PC-3 (cell line): ENCODE data around the gene MAGI1. TPM values are rescaled to one million over a fixed set of nuclear protein-coding genes. Genes with fewer than 3 reads are reported as not detected.

Source experiments
- ATAC-seq: fragments of 200-7000 bp; cut with Tn5 transposase; 2 replicates; pipeline ENCODE4 v1.9.1; 2020; ENCODE audit warnings: mild to moderate bottlenecking, moderate library complexity
- BruUV-seq: library from RNA; stranded (reverse); fragments of 400-500 nt; replicated peaks from 2 replicates; lab custom pipeline; 2021; lab: Mats Ljungman, UMichigan
- CTCF ChIA-PET: fragments of 300-600 bp; sonication (Branson Sonifier 250); formaldehyde crosslinking; loops from one replicate; lab custom pipeline; 2022; ENCODE audit warnings: antibody characterized with exemption; lab: Charles Lee
- POLR2A ChIA-PET: fragments of 300-600 bp; sonication (Branson Sonifier 250); formaldehyde crosslinking; loops from one replicate; lab custom pipeline; 2022; ENCODE audit warnings: antibody characterized with exemption; ENCODE audit not compliant: unreplicated experiment; lab: Charles Lee
- DNase-seq: peaks from one replicate; pipeline ENCODE4 v3.0.0-alpha.2; 2015
- H2AFZ ChIP-seq: fragments of 300-600 bp; sonication (generic); 2 replicates; pipeline ENCODE4 v1.6.0; 2016; ENCODE audit warnings: antibody characterized with exemption, low read length
- H3F3A ChIP-seq: fragments of 300-600 bp; sonication (generic); one replicate; pipeline ENCODE4 v1.6.0; 2017; ENCODE audit warnings: antibody characterized with exemption, low read length, control low read depth, mild to moderate bottlenecking; ENCODE audit not compliant: unreplicated experiment
- H3K27ac ChIP-seq: fragments of 300-600 bp; sonication (generic); 2 replicates; pipeline ENCODE4 v1.5.1; 2016; ENCODE audit warnings: mild to moderate bottlenecking, low read length
- H3K27me3 ChIP-seq: fragments of 300-600 bp; sonication (generic); 2 replicates; pipeline ENCODE4 v1.6.1; 2016; ENCODE audit warnings: low read length, mixed read lengths
- H3K36me3 ChIP-seq: fragments of 300-600 bp; sonication (generic); 2 replicates; pipeline ENCODE4 v1.6.1; 2016; ENCODE audit warnings: low read depth, mixed run types, low read length, mixed read lengths
- H3K4me1 ChIP-seq: fragments of 300-600 bp; sonication (generic); 2 replicates; pipeline ENCODE4 v1.5.1; 2016; ENCODE audit warnings: low read length; ENCODE audit not compliant: insufficient read depth
- H3K4me2 ChIP-seq: fragments of 300-600 bp; sonication (generic); 2 replicates; pipeline ENCODE4 v1.6.0; 2016; ENCODE audit warnings: low read length
- H3K4me3 ChIP-seq: fragments of 300-600 bp; sonication (generic); 2 replicates; pipeline ENCODE4 v1.5.1; 2016; ENCODE audit warnings: mild to moderate bottlenecking, low read length, mixed read lengths
- H3K79me2 ChIP-seq: fragments of 300-600 bp; sonication (generic); 2 replicates; pipeline ENCODE4 v1.6.1; 2017; ENCODE audit warnings: low read length, mixed read lengths
- H3K9ac ChIP-seq: fragments of 300-600 bp; sonication (generic); 2 replicates; pipeline ENCODE4 v1.6.0; 2016; ENCODE audit warnings: mild to moderate bottlenecking, low read length
- H3K9me2 ChIP-seq: fragments of 300-600 bp; sonication (generic); replicated peaks from 2 replicates; pipeline ENCODE4 v1.6.1; 2016; ENCODE audit warnings: mixed run types, low read length, mixed read lengths
- H3K9me3 ChIP-seq: fragments of 300-600 bp; sonication (generic); 2 replicates; pipeline ENCODE4 v1.6.1; 2016; ENCODE audit warnings: low read length, mixed read lengths
- H4K20me1 ChIP-seq: fragments of 300-600 bp; sonication (generic); 2 replicates; pipeline ENCODE4 v1.6.1; 2016; ENCODE audit warnings: low read length, mixed read lengths
- CTCF ChIP-seq: fragments of 300-600 bp; sonication (generic); conservative IDR thresholded peaks from 2 replicates; pipeline ENCODE4 v1.5.1; 2017; ENCODE audit warnings: antibody characterized with exemption, low read depth, mild to moderate bottlenecking, low read length
- EZH2 ChIP-seq: fragments of 300-600 bp; sonication (generic); IDR thresholded peaks from one replicate; pipeline ENCODE4 v1.6.1; 2017; ENCODE audit warnings: antibody characterized with exemption, mild to moderate bottlenecking, low read length; ENCODE audit not compliant: unreplicated experiment
- EZH2phosphoT487 ChIP-seq: fragments of 300-600 bp; sonication (generic); IDR thresholded peaks from 2 replicates; pipeline ENCODE4 v1.6.1; 2018; ENCODE audit warnings: mild to moderate bottlenecking, antibody characterized with exemption, low read length, borderline replicate concordance
- intact Hi-C: fragments of 100-400 bp; cut with micrococcal nuclease; formaldehyde crosslinking; loops from 2 replicates; pipeline ENCODE4 v1.9.0; 2023
- total RNA-seq: library from RNA; depleted of rRNA; stranded (reverse); fragments of >200 nt; gene quantifications from 2 replicates; pipeline ENCODE4 v1.2.3, GENCODE V29; 2014

MAGI1 gene
- total RNA-seq, 1 experiment from 2014 or later, result 8.9 TPM

DNA sequence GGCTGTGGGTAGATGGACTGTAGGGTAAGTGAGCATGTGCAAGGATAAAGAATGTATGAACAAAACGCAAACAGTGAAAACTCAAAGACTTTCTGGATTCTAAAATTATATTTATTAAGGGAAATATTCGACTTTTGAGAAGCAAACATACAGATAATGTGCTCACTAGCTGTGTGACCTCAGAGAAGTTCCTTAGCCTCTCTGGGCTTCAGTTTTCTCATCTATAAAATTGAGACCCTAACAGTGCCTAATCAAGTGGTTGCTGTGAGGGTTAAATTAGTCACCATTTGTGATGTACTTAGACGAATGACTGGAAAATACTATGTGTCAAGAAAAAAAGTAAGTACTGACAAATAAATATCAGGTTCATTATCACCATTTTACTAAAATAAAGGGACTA is 261.7 kb downstream of the MAGI1 start:
- Histone ChIP-seq H3K9me3 (no peaks in the 10 kb centered on the region), H3K4me3 (no peak overlapping the region), H3K79me2 (no peaks in the 10 kb centered on the region), H4K20me1 (no peaks in the 10 kb centered on the region), H3K9ac (no peak overlapping the region), H2AFZ (no peak overlapping the region), H3K4me1 (peaks cover 5% of the 10 kb centered on the region; the same call in 1 of the 2 replicates), H3K4me2 (no peak overlapping the region), H3K36me3 (no peaks in the 10 kb centered on the region), H3K27me3 (no peaks in the 10 kb centered on the region), H3F3A (no peaks in the 10 kb centered on the region), H3K9me2 (no peaks in the 10 kb centered on the region), H3K27ac (no peak overlapping the region)
- TF ChIP-seq EZH2phosphoT487, result no peak
- TF ChIP-seq EZH2, result no peak
- no peak for TF ChIP-seq CTCF
- CTCF ChIA-PET, result no interaction called here
- intact Hi-C loops, result no loop called here
- POLR2A ChIA-PET, result no interaction called here
- BruUV-seq, result no TSS peak
- no peak for ATAC-seq
- no peak for DNase-seq

GRCh38 chr3:65776494-65776893 is 262.2 kb downstream of the MAGI1 start:
- Histone ChIP-seq H3K9ac (no peak overlapping the region), H3K27me3 (no peaks in the 10 kb centered on the region), H3K4me1 (peaks cover 5% of the 10 kb centered on the region; the same call in 1 of the 2 replicates), H2AFZ (no peak overlapping the region), H3K4me2 (no peak overlapping the region), H3K27ac (no peak overlapping the region), H3F3A (no peaks in the 10 kb centered on the region), H3K79me2 (no peaks in the 10 kb centered on the region), H3K9me3 (no peaks in the 10 kb centered on the region), H4K20me1 (no peaks in the 10 kb centered on the region), H3K4me3 (no peak overlapping the region), H3K9me2 (no peaks in the 10 kb centered on the region), H3K36me3 (no peaks in the 10 kb centered on the region)
- ATAC-seq (no peak), DNase-seq (no peak)
- ChIA-PET POLR2A (no interaction called here), CTCF (no interaction called here)
- intact Hi-C loops, result no loop called here
- no TSS peak for BruUV-seq
- TF ChIP-seq EZH2 (no peak), EZH2phosphoT487 (no peak), CTCF (no peak)

GRCh38 chr3:65776081-65776480 is 262.6 kb downstream of the MAGI1 start:
- no peaks in the 10 kb centered on the region for H3K9me2 ChIP-seq
- POLR2A ChIA-PET, result no interaction called here
- H3F3A ChIP-seq, result no peaks in the 10 kb centered on the region
- no TSS peak for BruUV-seq
- H3K27me3 ChIP-seq, result no peaks in the 10 kb centered on the region
- H3K4me2 ChIP-seq, result no peak overlapping the region
- H3K4me3 ChIP-seq, result no peak overlapping the region
- peaks cover 5% of the 10 kb centered on the region; the same call in 1 of the 2 replicates for H3K4me1 ChIP-seq
- ATAC-seq (no peak), DNase-seq (no peak)
- no peak overlapping the region for H2AFZ ChIP-seq
- no peaks in the 10 kb centered on the region for H3K79me2 ChIP-seq
- H3K36me3 ChIP-seq, result no peaks in the 10 kb centered on the region
- H4K20me1 ChIP-seq, result no peaks in the 10 kb centered on the region
- CTCF ChIA-PET, result no interaction called here
- no peak for TF ChIP-seq EZH2
- no peak for TF ChIP-seq EZH2phosphoT487
- TF ChIP-seq CTCF, result no peak
- H3K9ac ChIP-seq, result no peak overlapping the region
- intact Hi-C loops, result no loop called here
- H3K27ac ChIP-seq, result no peak overlapping the region
- H3K9me3 ChIP-seq, result no peaks in the 10 kb centered on the region
